GM21447 (cell line): ENCODE results near the gene TRIM44.
"Not testable (repeated sequence)": the region's sequence is repeated elsewhere in the genome, so short reads cannot be mapped to it uniquely, and the experiment has no call there.

Experiments used
- ATAC-seq: cut with Tn5 transposase; IDR thresholded peaks from one replicate; pipeline ENCODE4 v1.9.1; 2021; ENCODE audit not compliant: unreplicated experiment

Gene TRIM44

GRCh38 chr11:35847473-35847872 is 184.9 kb downstream of the TRIM44 start:
- no peak for ATAC-seq

GRCh38 chr11:35848616-35849015 is 186.0 kb downstream of the TRIM44 start:
- ATAC-seq, result no peak

- no peak for ATAC-seq
These were observed 187.6 kb downstream of the TRIM44 start for GRCh38 chr11:35850191-35850590.

DNA sequence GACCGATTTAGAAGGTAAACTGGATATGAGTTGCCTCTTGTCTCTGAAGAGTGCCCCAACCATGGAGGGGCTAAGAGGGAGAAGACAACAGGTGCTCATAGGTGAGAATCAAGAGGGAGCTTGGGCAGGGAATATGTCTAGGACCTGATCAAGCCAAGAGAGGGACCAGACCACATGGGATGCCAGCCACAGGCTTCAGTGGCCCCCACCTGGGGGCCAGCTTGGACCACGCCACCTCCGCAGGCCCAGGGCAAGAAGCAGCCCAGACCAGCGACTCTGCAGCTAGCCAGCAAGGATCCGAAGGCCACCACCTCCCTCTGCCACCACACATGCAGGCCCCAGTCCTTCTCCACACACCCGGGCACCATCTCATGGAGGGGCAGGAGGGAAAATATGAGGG is 188.8 kb downstream of the TRIM44 start:
- ATAC-seq, result no peak

DNA sequence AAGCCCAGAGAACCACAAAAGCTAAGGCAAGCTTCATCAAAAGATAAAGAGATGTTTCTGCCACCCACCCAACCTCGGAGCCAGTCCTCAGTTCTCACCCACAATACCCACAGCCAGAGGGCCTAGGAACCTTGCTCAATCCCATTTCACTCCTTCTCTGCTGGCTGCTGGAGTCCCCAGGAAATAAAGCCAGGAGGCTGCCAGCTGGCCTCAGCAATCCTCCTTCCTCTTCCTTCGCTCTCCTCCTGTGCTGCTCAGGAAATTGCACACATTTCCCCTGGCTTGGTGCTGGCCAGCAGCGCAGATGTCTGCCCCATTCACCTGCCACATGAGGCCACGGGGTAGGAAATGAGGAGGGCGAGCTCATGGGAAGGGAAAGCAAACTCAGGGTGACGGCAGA is 189.5 kb downstream of the TRIM44 start:
- no peak for ATAC-seq

DNA sequence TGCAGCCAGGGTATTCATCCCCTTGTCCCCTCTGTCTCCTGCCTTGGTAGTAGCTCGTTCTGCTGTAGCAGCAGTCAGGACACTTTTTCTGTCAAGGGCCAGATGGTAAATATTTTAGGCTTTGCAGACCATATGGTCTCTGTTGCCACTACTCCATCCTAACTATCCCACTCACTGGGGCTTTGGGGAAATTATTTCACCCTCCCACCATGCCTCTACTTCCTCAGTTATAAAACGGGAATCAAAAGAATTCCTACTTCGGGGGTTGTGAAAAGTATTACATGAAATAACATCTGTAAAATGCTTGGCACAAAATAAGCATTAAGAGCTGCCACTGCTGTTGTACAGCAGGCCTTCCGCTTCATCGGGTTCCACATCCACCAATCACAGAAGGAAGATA is 191.4 kb downstream of the TRIM44 start:
- no peak for ATAC-seq

DNA sequence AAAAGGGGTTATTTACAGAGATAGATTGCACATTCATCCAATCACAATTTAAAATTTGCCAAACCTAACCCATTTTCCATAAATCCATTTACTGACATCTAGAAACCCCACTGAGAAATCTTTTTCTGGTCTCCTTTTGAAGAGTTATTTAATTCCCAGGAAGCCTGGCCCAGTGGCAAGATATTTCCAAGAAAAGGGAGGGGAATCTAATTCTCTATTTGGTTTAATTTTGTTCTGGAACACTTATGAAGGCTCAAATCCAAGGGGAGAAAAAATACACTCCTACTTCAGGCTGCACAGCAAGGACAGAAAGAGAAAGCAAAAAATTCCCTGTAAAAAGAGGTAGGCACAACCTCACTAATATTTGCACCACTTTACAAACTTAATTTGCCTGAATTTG is 193.1 kb downstream of the TRIM44 start:
- no peak for ATAC-seq

DNA sequence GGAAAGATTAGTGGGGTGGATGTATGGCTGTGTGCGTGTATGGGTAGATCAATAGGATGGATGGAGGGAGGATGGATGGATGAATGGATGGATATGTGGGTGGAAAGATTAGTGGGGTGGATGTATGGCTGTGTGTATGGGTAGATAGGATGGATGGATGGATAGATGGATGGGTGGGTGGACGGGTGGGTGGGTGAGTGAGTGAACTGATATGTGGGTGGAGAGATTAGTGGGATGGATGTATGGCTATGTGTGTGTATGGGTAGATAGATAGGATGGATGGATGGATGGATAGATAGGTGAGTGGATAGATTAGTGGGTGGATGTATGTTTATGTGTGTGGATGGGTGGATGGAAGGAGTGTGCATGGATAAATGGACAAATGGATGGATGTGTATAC is 193.7 kb downstream of the TRIM44 start:
- no peak for ATAC-seq

DNA sequence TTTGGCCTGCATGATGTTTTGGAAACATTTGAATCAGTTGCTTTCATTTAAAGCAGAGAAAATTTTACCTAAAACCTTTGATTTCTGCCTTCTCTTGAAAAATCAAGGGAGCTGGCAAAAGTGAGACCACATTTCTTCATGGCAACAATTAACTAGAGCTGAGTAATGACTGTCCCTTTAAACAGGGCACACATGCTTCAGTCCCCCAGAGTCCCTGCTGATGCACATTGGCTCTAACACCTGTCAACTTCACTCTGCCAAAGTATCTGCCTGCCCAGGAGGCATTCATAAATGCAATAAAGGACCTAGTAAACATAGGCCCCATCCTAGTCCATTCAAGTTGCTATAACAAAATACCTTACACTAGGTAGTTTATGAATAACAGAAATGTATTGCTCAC is 194.2 kb downstream of the TRIM44 start:
- no peak for ATAC-seq

DNA sequence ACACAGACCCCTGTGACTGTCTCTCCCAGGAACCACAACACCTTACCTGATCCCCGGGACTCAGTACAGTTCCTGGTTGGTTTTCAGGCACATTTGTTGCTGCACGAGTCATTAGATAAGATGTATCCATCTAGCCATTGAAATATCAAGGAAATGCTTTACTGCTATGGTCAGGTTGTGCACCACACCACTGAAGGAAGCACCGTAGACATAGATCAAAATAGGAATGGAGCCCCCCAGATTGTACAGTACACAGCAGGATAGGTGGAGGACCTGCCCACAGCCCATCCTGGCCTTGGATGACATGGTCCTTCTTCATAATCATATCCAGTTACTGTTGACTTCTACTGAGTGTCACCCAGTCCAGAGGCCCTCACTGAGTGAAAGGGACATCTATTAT is 195.3 kb downstream of the TRIM44 start:
- no peak for ATAC-seq

DNA sequence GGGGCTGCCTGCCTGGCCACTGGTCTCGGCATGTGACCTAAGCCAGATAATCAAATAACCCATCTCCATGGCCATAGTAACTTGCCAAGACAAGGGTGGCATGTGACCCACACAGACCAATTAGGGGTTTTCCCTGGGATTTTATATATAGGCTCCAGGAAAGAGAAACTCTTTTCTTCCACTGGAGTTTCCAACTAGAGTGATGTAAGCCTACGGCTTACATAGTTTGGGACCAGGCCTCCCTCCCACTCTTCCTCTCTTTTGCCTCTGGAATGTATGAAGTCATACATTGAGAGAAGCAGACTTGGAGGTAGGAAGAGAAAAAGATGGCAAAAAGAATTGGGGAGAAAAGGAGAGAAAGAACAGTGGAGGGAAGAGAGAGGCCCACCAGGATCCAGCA is 196.7 kb downstream of the TRIM44 start:
- no peak for ATAC-seq

GRCh38 chr11:35860194-35860593 is 197.6 kb downstream of the TRIM44 start:
- not testable (repeated sequence) for ATAC-seq

DNA sequence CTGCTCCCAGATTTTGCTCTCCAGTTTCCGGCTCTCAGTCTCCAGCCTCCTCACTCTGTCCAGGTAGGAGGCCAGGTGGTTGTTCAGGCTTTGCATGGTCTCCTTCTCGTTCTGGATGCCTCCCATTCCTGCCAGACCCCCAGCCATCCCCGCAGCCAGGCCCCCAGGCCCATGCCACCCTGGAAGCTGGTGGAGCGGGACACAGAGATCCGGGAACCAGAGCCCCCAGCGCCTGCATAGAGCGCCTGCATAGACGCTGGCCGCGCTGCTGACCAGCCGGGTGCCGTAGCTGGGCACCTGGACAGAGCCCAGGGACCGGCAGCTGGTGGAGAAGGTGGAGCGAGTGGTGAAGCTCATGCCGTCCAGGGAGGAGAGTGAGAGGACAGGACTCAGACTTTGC is 198.6 kb downstream of the TRIM44 start:
- ATAC-seq, result no peak

DNA sequence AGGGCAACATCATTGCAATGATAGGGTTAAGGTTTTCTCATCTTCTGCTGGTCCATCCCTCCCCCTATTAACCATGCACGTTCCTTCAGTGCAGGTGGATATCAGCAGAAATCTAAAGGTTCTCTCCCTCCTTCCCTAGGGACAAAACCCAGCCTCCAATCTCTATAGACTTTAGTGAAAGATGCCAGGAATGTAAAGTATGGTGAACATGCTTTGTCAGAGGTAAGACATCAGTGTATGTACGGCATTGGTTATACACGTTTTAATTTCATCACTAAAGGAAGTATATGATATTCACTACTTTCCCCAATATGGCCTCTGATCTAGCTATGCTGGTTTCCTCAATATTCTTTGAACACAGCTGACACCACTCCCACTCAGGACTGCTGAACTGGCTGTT is 200.1 kb downstream of the TRIM44 start:
- no peak for ATAC-seq

- ATAC-seq, result no peak
These were observed 201.6 kb downstream of the TRIM44 start for GRCh38 chr11:35864131-35864530.

DNA sequence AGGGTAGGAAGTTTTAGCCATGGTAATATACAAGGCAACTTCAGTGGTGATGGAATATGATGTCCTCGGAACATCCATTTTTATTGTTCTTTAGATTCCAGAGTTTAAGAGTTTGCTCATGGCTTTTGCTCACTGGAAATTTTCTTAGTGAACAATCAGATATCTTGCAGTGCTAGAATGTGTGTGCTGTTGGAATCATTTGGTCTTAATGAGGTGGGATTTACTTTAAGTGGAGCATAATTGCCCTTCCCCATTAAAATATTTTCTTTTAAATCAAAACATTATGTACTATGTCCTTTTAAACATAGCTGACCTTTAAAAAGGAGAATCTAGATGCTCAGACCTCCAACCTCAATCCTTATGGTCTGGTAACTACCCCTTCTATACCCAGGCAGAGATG is 204.0 kb downstream of the TRIM44 start:
- no peak for ATAC-seq
